Smooth muscle cell (in vitro differentiated cells): ENCODE results near the gene CAMK1D. TPM values are rescaled to one million over a fixed set of nuclear protein-coding genes. Genes with fewer than 3 reads are reported as not detected.

Experiments used
- DNase-seq: peaks from one replicate; lab custom pipeline; 2025; ENCODE audit not compliant: unreplicated experiment; lab: John Stamatoyannopoulos, UW
- H2AFZ ChIP-seq: fragments of 200-600 bp; sonication (generic); 2 replicates; pipeline ENCODE4 v1.6.0; 2016; ENCODE audit warnings: antibody characterized with exemption, low read depth, mild to moderate bottlenecking
- H3F3A ChIP-seq: fragments of 200-600 bp; sonication (generic); 2 replicates; pipeline ENCODE4 v1.6.0; 2017; ENCODE audit warnings: antibody characterized with exemption, low read depth
- H3K27ac ChIP-seq: fragments of 200-600 bp; sonication (generic); 2 replicates; pipeline ENCODE4 v1.5.1; 2016; ENCODE audit warnings: low read depth, mild to moderate bottlenecking
- H3K27me3 ChIP-seq: fragments of 200-600 bp; sonication (generic); 2 replicates; pipeline ENCODE4 v1.6.1; 2016; ENCODE audit warnings: low read depth, mild to moderate bottlenecking
- H3K36me3 ChIP-seq: fragments of 200-600 bp; sonication (generic); 2 replicates; pipeline ENCODE4 v1.5.1; 2016; ENCODE audit warnings: low read depth
- H3K4me1 ChIP-seq: fragments of 200-600 bp; sonication (generic); 2 replicates; pipeline ENCODE4 v1.5.1; 2016; ENCODE audit warnings: low read depth
- H3K4me2 ChIP-seq: fragments of 200-600 bp; sonication (generic); 2 replicates; pipeline ENCODE4 v1.6.0; 2016; ENCODE audit warnings: mild to moderate bottlenecking
- H3K4me3 ChIP-seq: fragments of 200-600 bp; sonication (generic); 2 replicates; pipeline ENCODE4 v1.5.1; 2016; ENCODE audit warnings: mild to moderate bottlenecking
- H3K79me2 ChIP-seq: fragments of 200-600 bp; sonication (generic); 2 replicates; pipeline ENCODE4 v1.6.0; 2016; ENCODE audit warnings: low read depth, mild to moderate bottlenecking
- H3K9ac ChIP-seq: fragments of 200-600 bp; sonication (generic); 2 replicates; pipeline ENCODE4 v1.6.0; 2016; ENCODE audit warnings: low read depth
- H3K9me3 ChIP-seq: fragments of 200-600 bp; sonication (generic); replicated peaks from 2 replicates; pipeline ENCODE4 v1.5.1; 2016; ENCODE audit warnings: low read depth
- H4K20me1 ChIP-seq: fragments of 200-600 bp; sonication (generic); 2 replicates; pipeline ENCODE4 v1.6.0; 2016; ENCODE audit warnings: low read depth
- CTCF ChIP-seq: fragments of 200-600 bp; sonication (generic); IDR thresholded peaks from 2 replicates; pipeline ENCODE4 v1.5.1; 2017; ENCODE audit warnings: borderline replicate concordance, mild to moderate bottlenecking, antibody characterized with exemption; ENCODE audit not compliant: insufficient read depth, poor library complexity, severe bottlenecking
- WGBS: methylation state at CpG from one replicate; pipeline ENCODE4 v1.1.7; 2016; ENCODE audit warnings: low lambda C conversion rate; 5-methylcytosine and 5-hydroxymethylcytosine counted together
- polyA plus RNA-seq: library from polyadenylated mRNA; unstranded; fragments of >200 nt; fragmentation: Nextera tagmentation; extraction: Ambion mirVana; gene quantifications from 2 replicates; pipeline ENCODE4 v1.2.1, GENCODE V29; 2016
- total RNA-seq: library from RNA; depleted of rRNA; stranded (reverse); fragments of >200 nt; gene quantifications from 2 replicates; pipeline ENCODE4 v1.2.3, GENCODE V29; 2014

CAMK1D gene
- total and polyA plus RNA-seq, 2 experiments from 2014 or later, result 1.6 to 2.3 TPM

- WGBS, result 96% methylated on average over 12 of the region's 12 CpGs
- H3K4me2 ChIP-seq, result no peak overlapping the region
These were observed 26.9 kb downstream of the CAMK1D start for GRCh38 chr10:12376211-12376610.

GRCh38 chr10:12377658-12378290 lies 28.4 kb downstream of the CAMK1D start:
- Histone ChIP-seq H3K27ac (no peak overlapping the region), H3F3A (no peaks in the 10 kb centered on the region), H3K79me2 (no peaks in the 10 kb centered on the region), H3K4me1 (peaks cover 4% of the 10 kb centered on the region), H4K20me1 (no peaks in the 10 kb centered on the region), H3K36me3 (no peaks in the 10 kb centered on the region), H2AFZ (no peak overlapping the region), H3K4me3 (no peak overlapping the region), H3K4me2 (no peak overlapping the region), H3K9me3 (no peaks in the 10 kb centered on the region), H3K27me3 (no peaks in the 10 kb centered on the region), H3K9ac (no peak overlapping the region)
- WGBS, result 92% methylated on average over 7 of the region's 7 CpGs
- DNase-seq, result no peak
- no peak for TF ChIP-seq CTCF

More at GRCh38 chr10:12376211-12376610, 26.9 kb downstream of the CAMK1D start:
- no peak overlapping the region for H3K9ac ChIP-seq
- H3K4me1 ChIP-seq, result no peaks in the 10 kb centered on the region
- H3K9me3 ChIP-seq, result no peaks in the 10 kb centered on the region
- TF ChIP-seq CTCF, result no peak
- H4K20me1 ChIP-seq, result no peaks in the 10 kb centered on the region
- H3K27me3 ChIP-seq, result no peaks in the 10 kb centered on the region
- H3F3A ChIP-seq, result no peaks in the 10 kb centered on the region
- DNase-seq, result no peak
- no peak overlapping the region for H3K27ac ChIP-seq
- H2AFZ ChIP-seq, result no peak overlapping the region
- H3K79me2 ChIP-seq, result no peaks in the 10 kb centered on the region
- no peak overlapping the region for H3K4me3 ChIP-seq
- H3K36me3 ChIP-seq, result no peaks in the 10 kb centered on the region

GRCh38 chr10:12380999-12381398 lies 31.7 kb downstream of the CAMK1D start:
- Histone ChIP-seq H3K9ac (no peak overlapping the region), H3K36me3 (no peaks in the 10 kb centered on the region), H3K4me1 (peaks cover 11% of the 10 kb centered on the region), H3F3A (no peaks in the 10 kb centered on the region), H3K27me3 (no peaks in the 10 kb centered on the region), H3K79me2 (no peaks in the 10 kb centered on the region), H3K9me3 (no peaks in the 10 kb centered on the region), H3K4me2 (no peak overlapping the region), H3K4me3 (no peak overlapping the region), H3K27ac (no peak overlapping the region), H2AFZ (no peak overlapping the region), H4K20me1 (no peaks in the 10 kb centered on the region)
- DNase-seq, result no peak
- WGBS, result 98% methylated on average over 5 of the region's 5 CpGs
- no peak for TF ChIP-seq CTCF
